ES-I3 (cell line): Measurements from ENCODE around the gene RNF187.
"Not testable (repeated sequence)": the region's sequence is repeated elsewhere in the genome, so short reads cannot be mapped to it uniquely, and the experiment has no call there.

ENCODE experiments used
- H3K36me3 ChIP-seq: 2 replicates; pipeline ENCODE4 v1.6.1; 2013; ENCODE audit warnings: mild to moderate bottlenecking, low read length, control low read depth, moderate library complexity; ENCODE audit not compliant: insufficient read depth
- H3K4me1 ChIP-seq: 2 replicates; pipeline ENCODE4 v1.6.1; 2013; ENCODE audit warnings: mild to moderate bottlenecking, control low read depth, low read length; ENCODE audit not compliant: insufficient read depth
- H3K9ac ChIP-seq: 2 replicates; pipeline ENCODE4 v1.6.1; 2013; ENCODE audit warnings: low read depth, mild to moderate bottlenecking, low read length, moderate library complexity
- H3K9me3 ChIP-seq: 2 replicates; pipeline ENCODE4 v1.6.1; 2013; ENCODE audit warnings: mild to moderate bottlenecking, low read length, moderate library complexity; ENCODE audit not compliant: control insufficient read depth, insufficient read depth

Gene RNF187

DNA sequence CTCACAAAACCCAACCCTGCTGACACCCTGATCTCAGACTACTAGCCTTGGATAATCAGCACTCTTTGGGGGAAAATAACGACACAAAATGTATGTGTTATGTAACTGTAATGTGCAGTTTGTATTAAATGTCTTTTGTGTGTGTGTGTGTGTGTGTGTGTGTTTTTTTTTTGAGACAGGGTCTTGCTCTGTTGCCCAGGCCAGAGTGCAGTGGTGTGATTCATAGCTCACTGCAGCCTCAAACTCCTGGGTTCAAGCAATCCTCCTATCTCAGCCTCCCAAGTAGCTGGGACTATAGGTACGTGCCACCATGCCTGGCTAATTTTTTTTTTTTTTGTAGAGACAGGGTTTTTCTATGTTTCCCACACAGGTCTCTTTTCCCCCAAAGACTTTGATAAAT lies 19.0 kb upstream of the RNF187 start:
- not testable (repeated sequence) for H3K36me3 ChIP-seq

DNA sequence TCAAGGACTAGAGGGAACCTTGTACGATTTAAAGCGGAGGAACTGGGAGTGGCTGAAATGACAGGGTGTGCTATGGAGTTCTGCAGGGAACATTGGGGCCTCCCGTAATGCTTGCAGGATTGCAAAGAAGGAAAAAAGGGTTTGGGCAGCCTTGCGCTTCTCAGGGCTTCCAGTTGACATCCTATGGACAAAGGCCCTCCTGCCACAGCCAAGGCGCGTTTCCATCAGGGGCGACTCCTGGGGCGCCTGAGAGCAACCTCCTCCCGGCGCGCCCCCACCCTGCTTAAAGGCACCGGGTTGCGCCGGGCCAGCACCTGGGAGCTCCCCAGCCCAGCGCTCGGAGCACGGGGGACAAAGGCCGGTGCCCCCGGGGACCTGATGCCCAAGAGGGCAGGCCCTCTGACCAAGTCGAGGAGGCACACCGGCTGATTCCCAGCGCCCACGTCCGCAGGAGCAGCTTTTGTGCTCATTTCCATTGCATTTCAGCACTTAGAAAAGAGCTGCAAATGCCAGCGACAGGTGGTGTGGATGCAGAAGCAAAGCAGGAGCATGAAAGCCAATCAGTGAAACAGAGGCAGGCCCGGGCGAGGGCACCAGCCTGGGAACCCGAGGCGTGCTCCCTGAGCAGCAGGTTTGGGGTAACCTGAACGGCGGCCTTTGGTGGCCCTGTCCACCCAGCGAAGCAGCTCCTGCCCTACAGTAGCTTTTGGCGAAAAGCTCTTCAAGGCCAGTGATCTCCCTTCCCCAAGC lies 17.6 kb upstream of the RNF187 start:
- H3K36me3 ChIP-seq, result no peaks in the 10 kb centered on the region
- H3K9me3 ChIP-seq, result no peaks in the 10 kb centered on the region
- no peak overlapping the region for H3K9ac ChIP-seq
- peaks cover 6% of the 10 kb centered on the region; the same call in 1 of the 2 replicates for H3K4me1 ChIP-seq

More for the DNA sequence above, 19.0 kb upstream of the RNF187 start:
- H3K4me1 ChIP-seq, H3K9me3 ChIP-seq, H3K9ac ChIP-seq: not testable (repeated sequence)

DNA sequence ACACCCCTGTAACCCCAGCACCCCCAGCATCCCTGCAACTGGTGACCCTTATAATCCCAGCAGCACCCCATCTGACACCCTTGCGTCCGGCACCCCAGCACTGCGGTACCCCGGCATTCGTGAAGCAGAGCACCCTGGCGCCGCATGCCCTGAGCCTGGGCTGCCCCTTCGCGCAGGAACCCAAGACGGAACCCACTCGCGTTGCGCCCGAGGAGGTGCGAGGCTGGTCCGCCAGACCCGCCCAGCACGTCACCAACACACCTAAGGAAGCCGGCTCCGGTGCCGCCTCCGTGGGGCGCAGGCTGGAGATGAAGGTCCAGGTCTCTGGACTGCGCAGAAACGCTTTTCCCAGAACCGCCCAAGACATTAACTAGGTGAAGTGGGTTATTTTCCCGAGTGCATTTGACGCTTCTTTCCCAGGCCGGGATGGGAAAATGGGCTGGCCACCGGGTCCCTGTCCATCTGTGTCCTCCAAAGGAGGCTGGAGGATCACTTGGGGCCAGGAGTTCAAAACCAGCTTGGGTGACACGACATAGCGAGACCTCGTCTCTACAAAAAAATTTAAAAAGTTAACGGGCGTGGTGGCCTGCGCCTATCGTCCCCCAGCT lies 15.9 kb upstream of the RNF187 start:
- no peaks in the 10 kb centered on the region for H3K9me3 ChIP-seq

GRCh38 chr1:228471762-228472398 lies 15.3 kb upstream of the RNF187 start:
- Histone ChIP-seq H3K4me1 (peaks cover 6% of the 10 kb centered on the region; the same call in 1 of the 2 replicates), H3K36me3 (no peaks in the 10 kb centered on the region), H3K9me3 (no peaks in the 10 kb centered on the region), H3K9ac (no peak overlapping the region)

More for the DNA sequence above, 15.9 kb upstream of the RNF187 start:
- Histone ChIP-seq H3K36me3 (no peaks in the 10 kb centered on the region), H3K9ac (no peak overlapping the region), H3K4me1 (peaks cover 6% of the 10 kb centered on the region; the same call in 1 of the 2 replicates)

- no peak overlapping the region for H3K9ac ChIP-seq
- H3K4me1 ChIP-seq, result peaks cover 12% of the 10 kb centered on the region
- H3K9me3 ChIP-seq, result no peaks in the 10 kb centered on the region
- H3K36me3 ChIP-seq, result no peaks in the 10 kb centered on the region
Measured at GRCh38 chr1:228472655-228473054, 14.5 kb upstream of the RNF187 start.

DNA sequence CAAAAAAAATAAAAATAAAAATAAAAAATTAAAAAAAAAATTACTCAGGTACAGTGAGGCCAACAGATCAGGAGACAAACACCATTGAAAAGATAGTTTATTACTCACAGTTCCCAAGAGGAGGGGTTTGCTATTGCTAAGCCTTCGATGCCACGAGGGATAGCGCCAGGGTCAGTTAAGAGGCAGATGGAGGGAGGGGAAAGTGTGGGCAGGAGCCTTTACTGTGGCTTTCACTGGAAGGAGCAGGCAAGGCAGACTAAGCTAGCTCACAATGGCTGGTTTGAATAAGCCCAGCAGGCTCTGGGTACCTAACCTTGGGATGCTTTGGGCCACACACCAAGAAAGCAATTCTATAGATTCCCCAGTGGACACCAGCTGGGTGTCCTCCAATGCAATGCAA lies 12.7 kb upstream of the RNF187 start:
- Histone ChIP-seq H3K9ac (no peak overlapping the region), H3K9me3 (no peaks in the 10 kb centered on the region), H3K4me1 (peaks cover 28% of the 10 kb centered on the region), H3K36me3 (no peaks in the 10 kb centered on the region)

- H3K4me1 ChIP-seq, result peaks cover 35% of the 10 kb centered on the region
- H3K9ac ChIP-seq, result no peak overlapping the region
- no peaks in the 10 kb centered on the region for H3K9me3 ChIP-seq
- H3K36me3 ChIP-seq, result no peaks in the 10 kb centered on the region
Measured at GRCh38 chr1:228475812-228476211, 11.4 kb upstream of the RNF187 start.

- H3K9me3 ChIP-seq, result no peaks in the 10 kb centered on the region
- H3K4me1 ChIP-seq, result peaks cover 30% of the 10 kb centered on the region
- no peaks in the 10 kb centered on the region for H3K36me3 ChIP-seq
Measured at GRCh38 chr1:228477263-228477662, 9.9 kb upstream of the RNF187 start.

GRCh38 chr1:228478326-228478725 lies 8.9 kb upstream of the RNF187 start:
- peaks cover 29% of the 10 kb centered on the region for H3K4me1 ChIP-seq

More at GRCh38 chr1:228477263-228477662, 9.9 kb upstream of the RNF187 start:
- no peak overlapping the region for H3K9ac ChIP-seq

DNA sequence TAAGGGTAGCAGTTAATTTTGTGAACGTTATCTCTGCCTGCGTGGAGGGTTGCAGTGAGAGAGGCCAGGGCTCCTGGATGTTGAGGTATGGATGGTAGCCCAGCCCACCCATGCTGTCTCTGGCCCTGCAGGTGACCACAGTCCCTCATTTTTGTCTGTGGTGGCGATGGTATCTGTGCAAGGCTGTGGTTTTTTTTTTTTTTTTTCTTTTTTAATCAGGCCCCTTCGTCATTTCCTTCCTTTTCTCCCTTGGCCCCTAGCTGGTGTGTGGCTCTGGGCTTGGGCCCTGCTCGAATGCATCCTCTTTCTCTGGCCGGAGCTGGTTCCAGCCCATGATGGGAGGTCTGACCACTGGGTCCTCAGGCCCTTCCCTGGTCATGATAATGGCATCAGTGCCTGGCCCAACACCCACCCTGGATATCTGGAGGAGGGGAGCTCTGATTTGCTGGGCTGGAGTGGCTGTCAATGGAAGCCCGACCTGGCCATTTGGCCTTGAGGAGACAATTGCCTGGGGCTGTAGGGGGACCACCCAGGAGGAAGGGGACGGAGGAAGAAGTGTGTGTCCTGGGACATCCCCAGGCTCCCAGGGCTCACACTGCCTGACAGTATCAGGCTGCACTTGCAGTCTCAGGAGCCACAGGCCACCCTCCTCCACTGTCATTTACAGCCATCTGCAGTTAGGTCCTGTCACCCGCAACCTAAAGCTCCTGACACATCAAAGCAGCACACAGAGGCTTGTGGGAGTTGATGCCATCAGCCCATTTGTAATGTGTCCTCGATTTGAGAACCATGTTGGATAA lies 8.1 kb upstream of the RNF187 start:
- H3K9me3 ChIP-seq, result no peaks in the 10 kb centered on the region
- peaks cover 29% of the 10 kb centered on the region for H3K4me1 ChIP-seq
- no peak overlapping the region for H3K9ac ChIP-seq
- no peaks in the 10 kb centered on the region for H3K36me3 ChIP-seq

More at GRCh38 chr1:228478326-228478725, 8.9 kb upstream of the RNF187 start:
- Histone ChIP-seq H3K9ac (no peak overlapping the region), H3K9me3 (no peaks in the 10 kb centered on the region), H3K36me3 (no peaks in the 10 kb centered on the region)

GRCh38 chr1:228483789-228484188 lies 3.4 kb upstream of the RNF187 start:
- no peak overlapping the region for H3K9ac ChIP-seq
- H3K9me3 ChIP-seq, result no peaks in the 10 kb centered on the region
- peaks cover 15% of the 10 kb centered on the region for H3K4me1 ChIP-seq
- H3K36me3 ChIP-seq, result no peaks in the 10 kb centered on the region

GRCh38 chr1:228486596-228487335 lies 416 bp upstream of the RNF187 start:
- Histone ChIP-seq H3K9ac (peak overlapping the region; percentile 77), H3K36me3 (0 out of 2 replicates have a peak, but pooled peaks cover 12% of the 10 kb centered on the region), H3K4me1 (peaks cover 7% of the 10 kb centered on the region; the same call in 1 of the 2 replicates), H3K9me3 (no peaks in the 10 kb centered on the region)

DNA sequence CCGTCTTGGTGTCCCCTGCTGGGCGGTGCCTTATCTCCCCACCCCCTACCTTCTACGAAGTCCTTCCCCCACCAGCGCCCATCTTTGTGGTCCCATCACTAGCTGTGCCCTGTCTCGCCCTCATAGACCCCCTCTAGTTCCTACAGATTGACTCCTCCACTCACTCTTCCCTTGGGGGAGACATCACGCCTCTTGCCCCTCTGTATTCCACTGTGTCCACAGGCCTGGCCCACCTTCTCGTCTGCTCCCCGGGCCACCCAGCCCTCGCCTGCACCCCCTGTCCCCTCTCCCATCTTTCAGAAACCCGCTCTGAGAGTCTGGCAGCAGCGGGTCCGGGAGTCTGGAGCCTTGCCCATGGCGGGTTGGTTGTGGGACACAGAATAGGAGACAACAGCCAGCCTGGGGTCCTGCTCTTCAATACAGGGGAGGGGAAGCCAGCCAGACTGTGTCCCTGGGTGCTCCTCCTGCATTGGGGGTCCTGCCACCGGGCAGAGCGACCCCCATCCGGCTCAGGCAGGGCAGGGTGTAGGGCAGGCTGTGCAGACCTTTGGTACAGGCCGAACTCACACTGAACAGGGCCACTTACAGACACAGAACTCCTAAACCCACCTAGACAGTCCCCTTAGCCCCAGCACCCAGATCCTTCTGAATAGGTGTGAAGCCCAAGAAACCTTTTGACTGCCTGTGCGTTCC lies 1.1 kb downstream of the RNF187 start:
- H3K36me3 ChIP-seq, result 0 out of 2 replicates have a peak, but pooled peaks cover 12% of the 10 kb centered on the region
- no peaks in the 10 kb centered on the region for H3K9me3 ChIP-seq
- peak overlapping the region; percentile 77 for H3K9ac ChIP-seq
- peaks cover 7% of the 10 kb centered on the region; the same call in 1 of the 2 replicates for H3K4me1 ChIP-seq
